CD8-positive, alpha-beta memory T cell (primary cell): ENCODE data around the gene SLC31A1. TPM values are rescaled to one million over a fixed set of nuclear protein-coding genes. Genes with fewer than 3 reads are reported as not detected.

Source experiments
- CTCF ChIA-PET: fragments of 350-600 bp; sonication (Branson Sonifier 250); formaldehyde crosslinking; loops from one replicate; lab custom pipeline; 2021; ENCODE audit warnings: antibody characterized with exemption; lab: Charles Lee
- POLR2A ChIA-PET: fragments of 350-600 bp; sonication (Branson Sonifier 250); formaldehyde crosslinking; loops from one replicate; lab custom pipeline; 2021; ENCODE audit warnings: antibody characterized with exemption; lab: Charles Lee
- DNase-seq, 5 donors: peaks; one replicate each; pipeline versions ENCODE4 v3.0.0 to v3.0.0-alpha.2; 2020 to 2022; ENCODE audit warnings: mixed read lengths in 1 of 5
- H3K27ac ChIP-seq: one replicate; pipeline ENCODE4 v1.7.0; 2013; ENCODE audit warnings: low read depth, mild to moderate bottlenecking, low read length, moderate library complexity
- H3K27me3 ChIP-seq: 2 replicates; pipeline ENCODE4 v1.7.0; 2013; ENCODE audit warnings: low read length, mild to moderate bottlenecking; ENCODE audit not compliant: insufficient read depth, poor library complexity, severe bottlenecking
- H3K36me3 ChIP-seq: 2 replicates; pipeline ENCODE4 v1.7.0; 2013; ENCODE audit warnings: mild to moderate bottlenecking, low read length, moderate library complexity; ENCODE audit not compliant: insufficient read depth
- H3K4me1 ChIP-seq: 2 replicates; pipeline ENCODE4 v1.7.0; 2013; ENCODE audit warnings: mild to moderate bottlenecking, low read length, moderate library complexity; ENCODE audit not compliant: insufficient read depth
- H3K4me3 ChIP-seq: 2 replicates; pipeline ENCODE4 v1.7.0; 2013; ENCODE audit warnings: mild to moderate bottlenecking, low read length
- H3K9me3 ChIP-seq: 2 replicates; pipeline ENCODE4 v1.7.0; 2013; ENCODE audit warnings: mild to moderate bottlenecking, low read length
- H3K27ac Mint-ChIP-seq, 8 donors: one replicate each; pipeline ENCODE4 v1.8.0; 2020 to 2021; ENCODE audit warnings: mixed read lengths in 8 of 8, mild to moderate bottlenecking in 6 of 8, inconsistent platforms in 3 of 8, moderate library complexity in 3 of 8
- H3K27me3 Mint-ChIP-seq, 2 donors: one replicate each; pipeline ENCODE4 v1.8.0; 2020 to 2021; ENCODE audit warnings: mixed read lengths in 2 of 2, mild to moderate bottlenecking in 1 of 2, moderate library complexity in 1 of 2
- H3K36me3 Mint-ChIP-seq, 3 donors: one replicate each; pipeline ENCODE4 v1.8.0; 2020 to 2021; ENCODE audit warnings: mixed read lengths in 3 of 3, inconsistent platforms in 1 of 3, mild to moderate bottlenecking in 1 of 3
- H3K4me1 Mint-ChIP-seq, 3 donors: one replicate each; pipeline ENCODE4 v1.8.0; 2020 to 2021; ENCODE audit warnings: mixed read lengths in 3 of 3, inconsistent platforms in 1 of 3, mild to moderate bottlenecking in 1 of 3
- H3K4me3 Mint-ChIP-seq, 7 donors: one replicate each; pipeline ENCODE4 v1.8.0; 2020 to 2021; ENCODE audit warnings: mixed read lengths in 7 of 7, mild to moderate bottlenecking in 6 of 7, moderate library complexity in 4 of 7, inconsistent platforms in 2 of 7
- H3K9me3 Mint-ChIP-seq, 5 donors: one replicate each; pipeline ENCODE4 v1.8.0; 2020 to 2022; ENCODE audit warnings: mixed read lengths in 5 of 5, mild to moderate bottlenecking in 3 of 5, moderate library complexity in 2 of 5, inconsistent platforms in 1 of 5
- polyA plus RNA-seq: library from polyadenylated mRNA; unstranded; fragments of 300-500 nt; fragmentation: Illumina TruSeq; gene quantifications from one replicate; pipeline ENCODE4 v1.2.3, GENCODE V29; 2021
- total RNA-seq, 2 experiments: library from RNA; stranded (reverse); gene quantifications; one replicate each; pipeline ENCODE4 v1.2.3, GENCODE V29; 2021

The SLC31A1 gene
- total and polyA plus RNA-seq, 3 experiments from 2014 or later: 3.4 to 15.1 (median 13.7) TPM

- Histone ChIP-seq H3K27ac (no peak overlapping the region), H3K36me3 (no peaks in the 10 kb centered on the region), H3K9me3 (no peaks in the 10 kb centered on the region), H3K27me3 (no peaks in the 10 kb centered on the region), H3K4me1 (no peaks in the 10 kb centered on the region), H3K4me3 (no peak overlapping the region)
- Mint-ChIP-seq H3K4me3 (no peak overlapping the region), H3K9me3 (peaks cover 0 to 3% (median 2%) of the 10 kb centered on the region in 5 donors), H3K27ac (no peak overlapping the region), H3K36me3 (peaks cover 0 to 9% (median 1%) of the 10 kb centered on the region in 3 donors), H3K27me3 (no peaks in the 10 kb centered on the region), H3K4me1 (no peaks in the 10 kb centered on the region)
- ChIA-PET POLR2A (no interaction called here), CTCF (no interaction called here)
- DNase-seq: no peak
Observed at GRCh38 chr9:113250807-113251206, 29.5 kb downstream of the SLC31A1 start.

- H3K27ac Mint-ChIP-seq: no peak overlapping the region
- H3K27me3 ChIP-seq: no peaks in the 10 kb centered on the region
- peaks cover 5 to 24% (median 6%) of the 10 kb centered on the region in 3 donors for H3K36me3 Mint-ChIP-seq
- H3K4me3 Mint-ChIP-seq: no peak overlapping the region
- no peaks in the 10 kb centered on the region for H3K4me1 ChIP-seq
- ChIA-PET POLR2A (no interaction called here), CTCF (interaction anchor here (1.3 kb wide), 1 partner anchor 19 kb away, joined by 5 read pairs; the partner anchor contains the start of gene CDC26)
- peaks cover 4% of the 10 kb centered on the region for H3K36me3 ChIP-seq
- no peak overlapping the region for H3K4me3 ChIP-seq
- DNase-seq: no peak
- H3K27me3 Mint-ChIP-seq: no peaks in the 10 kb centered on the region
- no peaks in the 10 kb centered on the region for H3K9me3 ChIP-seq
- no peaks in the 10 kb centered on the region for H3K4me1 Mint-ChIP-seq
- no peak overlapping the region for H3K27ac ChIP-seq
- peaks cover 0 to 3% (median 0%) of the 10 kb centered on the region in 5 donors for H3K9me3 Mint-ChIP-seq
Observed at GRCh38 chr9:113254991-113255390, 33.6 kb downstream of the SLC31A1 start.

GRCh38 chr9:113255438-113255837, 34.1 kb downstream of the SLC31A1 start:
- Mint-ChIP-seq H3K36me3 (peaks cover 8 to 28% (median 10%) of the 10 kb centered on the region in 3 donors), H3K4me1 (no peaks in the 10 kb centered on the region), H3K4me3 (no peak overlapping the region), H3K9me3 (peaks cover 0 to 3% (median 0%) of the 10 kb centered on the region in 5 donors), H3K27ac (peak overlapping the region in 1 of 8 donors; percentile 36), H3K27me3 (no peaks in the 10 kb centered on the region)
- H3K27ac ChIP-seq: no peak overlapping the region
- H3K4me1 ChIP-seq: no peaks in the 10 kb centered on the region
- ChIA-PET CTCF (interaction anchor here (1.3 kb wide), 1 partner anchor 19 kb away, joined by 5 read pairs; the partner anchor contains the start of gene CDC26), POLR2A (no interaction called here)
- H3K27me3 ChIP-seq: no peaks in the 10 kb centered on the region
- H3K36me3 ChIP-seq: peaks cover 6% of the 10 kb centered on the region
- H3K4me3 ChIP-seq: no peak overlapping the region
- no peak for DNase-seq
- no peaks in the 10 kb centered on the region for H3K9me3 ChIP-seq

DNA sequence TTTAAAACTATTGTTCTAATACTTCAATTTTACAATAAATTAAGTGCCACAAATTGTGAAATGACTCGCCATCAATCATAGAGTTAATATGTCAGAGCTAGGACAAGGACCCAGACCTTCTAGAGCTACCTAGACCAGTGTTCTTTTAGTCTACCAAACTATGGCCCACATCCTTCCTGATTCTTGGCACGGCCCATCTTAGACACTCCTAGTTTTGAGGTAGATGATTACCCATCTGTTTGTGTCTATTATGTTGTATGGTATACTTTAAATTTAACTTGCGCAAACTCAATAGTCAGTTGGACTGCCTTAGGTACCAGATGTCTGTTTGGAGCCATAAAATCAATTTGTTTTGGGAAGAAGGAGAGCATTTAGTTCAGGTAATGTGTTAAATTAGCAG, 36.5 kb downstream of the SLC31A1 start:
- Histone ChIP-seq H3K36me3 (peaks cover 6% of the 10 kb centered on the region), H3K9me3 (no peaks in the 10 kb centered on the region), H3K4me3 (no peak overlapping the region), H3K27ac (no peak overlapping the region), H3K27me3 (no peaks in the 10 kb centered on the region), H3K4me1 (no peaks in the 10 kb centered on the region)
- Mint-ChIP-seq H3K36me3 (peaks cover 5 to 41% (median 16%) of the 10 kb centered on the region in 3 donors), H3K27ac (peak overlapping the region in 2 of 8 donors; percentile 5 to 29), H3K4me1 (no peaks in the 10 kb centered on the region), H3K27me3 (no peaks in the 10 kb centered on the region), H3K4me3 (no peak overlapping the region), H3K9me3 (no peaks in the 10 kb centered on the region)
- ChIA-PET CTCF (interaction anchor here (1.1 kb wide), 1 partner anchor 17 kb away, joined by 6 read pairs; no protein-coding TSS in a partner anchor), POLR2A (no interaction called here)
- no peak for DNase-seq

DNA sequence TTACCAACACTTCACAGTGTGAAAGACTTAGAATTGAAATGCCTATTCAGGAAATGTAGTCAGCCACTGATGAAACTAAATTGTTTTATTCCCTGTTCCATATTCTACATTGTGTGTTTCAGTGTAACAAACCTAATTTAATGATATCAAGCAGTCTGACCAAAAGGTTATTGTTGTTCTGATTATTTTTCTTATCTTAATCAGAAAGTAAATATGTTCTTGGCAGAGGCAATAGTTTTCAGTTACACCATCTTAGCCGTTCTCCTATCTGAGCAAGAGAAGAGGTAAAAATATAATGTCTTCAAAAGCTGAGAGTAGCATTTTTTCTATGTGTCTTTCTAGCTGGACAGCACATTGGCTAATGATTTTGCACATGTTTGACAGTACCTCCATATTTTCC, 36.9 kb downstream of the SLC31A1 start:
- H3K9me3 Mint-ChIP-seq: no peaks in the 10 kb centered on the region
- DNase-seq: no peak
- CTCF ChIA-PET: no interaction called here
- no peaks in the 10 kb centered on the region for H3K4me1 ChIP-seq
- POLR2A ChIA-PET: no interaction called here
- no peak overlapping the region for H3K4me3 Mint-ChIP-seq
- H3K4me1 Mint-ChIP-seq: no peaks in the 10 kb centered on the region
- peaks cover 0 to under 1% of the 10 kb centered on the region in 2 donors for H3K27me3 Mint-ChIP-seq
- H3K4me3 ChIP-seq: no peak overlapping the region
- peaks cover 6% of the 10 kb centered on the region for H3K36me3 ChIP-seq
- no peaks in the 10 kb centered on the region for H3K27me3 ChIP-seq
- H3K36me3 Mint-ChIP-seq: peaks cover 5 to 41% (median 16%) of the 10 kb centered on the region in 3 donors
- no peak overlapping the region for H3K27ac ChIP-seq
- H3K9me3 ChIP-seq: no peaks in the 10 kb centered on the region
- peak overlapping the region in 1 of 8 donors; percentile 2 for H3K27ac Mint-ChIP-seq

GRCh38 chr9:113261917-113262671, 40.8 kb downstream of the SLC31A1 start:
- DNase-seq: no peak
- H3K36me3 ChIP-seq: peaks cover 6% of the 10 kb centered on the region
- no peak overlapping the region for H3K4me3 ChIP-seq
- no peaks in the 10 kb centered on the region for H3K4me1 Mint-ChIP-seq
- H3K9me3 ChIP-seq: no peaks in the 10 kb centered on the region
- no peaks in the 10 kb centered on the region for H3K27me3 ChIP-seq
- H3K27ac ChIP-seq: no peak overlapping the region
- H3K36me3 Mint-ChIP-seq: peaks cover 5 to 52% (median 17%) of the 10 kb centered on the region in 3 donors
- peaks cover 0 to 2% of the 10 kb centered on the region in 2 donors for H3K27me3 Mint-ChIP-seq
- no peaks in the 10 kb centered on the region for H3K4me1 ChIP-seq
- peak overlapping the region in 1 of 8 donors; percentile 32 for H3K27ac Mint-ChIP-seq
- CTCF ChIA-PET: interaction anchor here (2.5 kb wide), 1 partner anchor 12 kb away, joined by 10 read pairs; no protein-coding TSS in a partner anchor
- no peak overlapping the region for H3K4me3 Mint-ChIP-seq
- POLR2A ChIA-PET: no interaction called here
- H3K9me3 Mint-ChIP-seq: no peaks in the 10 kb centered on the region

DNA sequence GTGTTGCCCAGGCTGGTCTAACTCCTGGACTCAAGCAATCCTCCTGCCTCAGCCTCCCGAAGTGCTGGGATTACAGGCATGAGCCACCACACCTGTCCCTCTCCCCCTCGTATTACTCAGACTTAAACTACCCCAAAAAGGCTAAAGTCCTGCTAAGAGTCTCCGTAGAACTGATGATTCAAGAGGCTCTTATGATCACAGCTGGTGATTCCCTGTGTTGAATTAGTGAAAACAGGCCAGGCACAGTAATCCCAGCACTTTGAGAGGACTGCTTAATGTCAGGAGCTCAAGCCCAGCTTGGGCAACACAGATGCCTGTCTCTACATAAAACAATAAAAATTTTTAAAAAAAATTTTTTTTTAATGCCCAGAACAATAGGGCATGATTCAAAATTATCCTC, 44.8 kb downstream of the SLC31A1 start:
- peaks cover 11 to 16% (median 12%) of the 10 kb centered on the region in 3 donors for H3K4me1 Mint-ChIP-seq
- no peak overlapping the region for H3K4me3 Mint-ChIP-seq
- H3K9me3 Mint-ChIP-seq: no peaks in the 10 kb centered on the region
- Histone ChIP-seq H3K4me1 (peaks cover 4% of the 10 kb centered on the region), H3K4me3 (no peak overlapping the region), H3K27me3 (no peaks in the 10 kb centered on the region), H3K9me3 (no peaks in the 10 kb centered on the region), H3K36me3 (peaks cover 18% of the 10 kb centered on the region), H3K27ac (no peak overlapping the region)
- POLR2A ChIA-PET: no interaction called here
- CTCF ChIA-PET: interaction anchor here (1.0 kb wide), 1 partner anchor 9 kb away, joined by 4 read pairs; the partner anchor contains the start of gene CDC26
- peaks cover 4 to 58% (median 22%) of the 10 kb centered on the region in 3 donors for H3K36me3 Mint-ChIP-seq
- H3K27ac Mint-ChIP-seq: peak overlapping the region in 1 of 8 donors; percentile 84
- no peak for DNase-seq
- peaks cover 0 to 2% of the 10 kb centered on the region in 2 donors for H3K27me3 Mint-ChIP-seq

GRCh38 chr9:113267911-113268566, 46.7 kb downstream of the SLC31A1 start:
- peaks cover 4 to 66% (median 20%) of the 10 kb centered on the region in 3 donors for H3K36me3 Mint-ChIP-seq
- peaks cover 34% of the 10 kb centered on the region for H3K36me3 ChIP-seq
- H3K4me1 Mint-ChIP-seq: peaks cover 11 to 21% (median 17%) of the 10 kb centered on the region in 3 donors
- no peak for DNase-seq
- H3K27me3 ChIP-seq: no peaks in the 10 kb centered on the region
- no peaks in the 10 kb centered on the region for H3K9me3 Mint-ChIP-seq
- H3K9me3 ChIP-seq: no peaks in the 10 kb centered on the region
- H3K27ac ChIP-seq: no peak overlapping the region
- ChIA-PET CTCF (no interaction called here), POLR2A (no interaction called here)
- H3K27me3 Mint-ChIP-seq: peaks cover 0 to 2% of the 10 kb centered on the region in 2 donors
- no peak overlapping the region for H3K4me3 Mint-ChIP-seq
- H3K4me3 ChIP-seq: no peak overlapping the region
- peaks cover 4% of the 10 kb centered on the region for H3K4me1 ChIP-seq
- H3K27ac Mint-ChIP-seq: peak overlapping the region in 4 of 8 donors; percentile 18 to 52 (median 34)
